Transverse colon (tissue), 4 donors: ENCODE measurements around the gene BMPR2. TPM values are rescaled to one million over a fixed set of nuclear protein-coding genes. Genes with fewer than 3 reads are reported as not detected.

ENCODE experiments used
- DNase-seq: peaks from one replicate; pipeline ENCODE4 v3.0.0-alpha.2; 2019
- H3K27ac ChIP-seq, 4 donors: fragments of 200-600 bp; sonication (generic); 2 replicates each; pipeline ENCODE4 v1.5.1; 2016 to 2018; ENCODE audit warnings: inconsistent platforms in 4 of 4
- H3K27me3 ChIP-seq: fragments of 200-600 bp; sonication (generic); 2 replicates; pipeline ENCODE4 v1.5.1; 2017; ENCODE audit warnings: inconsistent platforms
- H3K36me3 ChIP-seq, 4 donors: fragments of 200-600 bp; sonication (generic); 2 replicates each; pipeline ENCODE4 v1.5.1; 2017 to 2019; ENCODE audit warnings: inconsistent platforms in 4 of 4
- H3K4me1 ChIP-seq, 4 donors: fragments of 200-600 bp; sonication (generic); 2 replicates each; pipeline ENCODE4 v1.5.1; 2017 to 2020; ENCODE audit warnings: inconsistent platforms in 4 of 4
- H3K4me3 ChIP-seq, 4 donors: fragments of 200-600 bp; sonication (generic); 1 replicate in 1 of 4; 2 replicates in 3 of 4; pipeline versions ENCODE4 v1.5.1 to v1.6.1; 2017 to 2019; ENCODE audit warnings: inconsistent platforms in 4 of 4
- H3K9me3 ChIP-seq, 2 donors: fragments of 200-600 bp; sonication (generic); 2 replicates each; pipeline ENCODE4 v1.5.1; 2017 to 2019; ENCODE audit warnings: inconsistent platforms in 2 of 2
- CTCF ChIP-seq, 5 experiments: fragments of 200-600 bp in 3 of 5; fragments of 450-650 bp in 2 of 5; sonication (generic) in 3 of 5; IDR thresholded peaks; 1 replicate in 2 of 5; 2 replicates in 3 of 5; pipeline ENCODE4 v1.5.1; 2016 to 2017; ENCODE audit warnings: antibody characterized with exemption in 5 of 5, inconsistent platforms in 3 of 5, mild to moderate bottlenecking in 2 of 5, moderate library complexity in 1 of 5
- EP300 ChIP-seq: sonication (generic); formaldehyde crosslinking; IDR thresholded peaks from one replicate; pipeline ENCODE4 v1.6.1; 2017; ENCODE audit warnings: antibody characterized with exemption, low read depth
- POLR2A ChIP-seq: fragments of 450-650 bp; IDR thresholded peaks from one replicate; pipeline ENCODE4 v1.6.1; 2016; ENCODE audit warnings: antibody characterized with exemption, mild to moderate bottlenecking, moderate library complexity
- POLR2AphosphoS5 ChIP-seq, 3 donors: sonication (generic); formaldehyde crosslinking; IDR thresholded peaks; one replicate each; pipeline ENCODE4 v1.6.1; 2016; ENCODE audit warnings: antibody characterized with exemption in 3 of 3
- WGBS, 2 donors: methylation state at CpG; one replicate each; pipeline ENCODE4 v1.1.5; 2018; ENCODE audit warnings: low coverage in 1 of 2; 5-methylcytosine and 5-hydroxymethylcytosine counted together
- in situ Hi-C, 4 donors: fragments of 200-750 bp; cut with MboI; loops; one replicate each; pipeline versions ENCODE4 v1.15.0 to v1.15.1; 2017; ENCODE audit warnings: low sequenced_read_pairs in 3 of 4, low pct_ligation_motif_present in 1 of 4, low pct_unique_long_range_greater_than_20kb in 1 of 4
- intact Hi-C: fragments of 100-400 bp; cut with DNase I; formaldehyde crosslinking; loops from one replicate; pipeline ENCODE4 v1.15.1; 2023; ENCODE audit warnings: low total_unique reads
- total RNA-seq, 4 donors: library from RNA; depleted of rRNA; stranded (reverse); fragments of >200 nt; gene quantifications; one replicate each; pipeline ENCODE4 v1.1.0, GENCODE V29; 2016

BMPR2 gene
- total RNA-seq, 4 donors from 2014 or later, result 16.5 to 40.5 (median 26.5) TPM

GRCh38 chr2:202400941-202401340 is 24.8 kb downstream of the BMPR2 start:
- Histone ChIP-seq H3K27me3 (no peaks in the 10 kb centered on the region), H3K27ac (no peak overlapping the region), H3K9me3 (no peaks in the 10 kb centered on the region), H3K36me3 (no peaks in the 10 kb centered on the region), H3K4me3 (no peak overlapping the region), H3K4me1 (no peaks in the 10 kb centered on the region)
- intact Hi-C loops, result no loop called here
- in situ Hi-C loops, result no loop called here
- DNase-seq, result no peak
- TF ChIP-seq CTCF (IDR thresholded peaks at IDR 0.05) (no peak), EP300 (no peak), POLR2A (no peak), POLR2AphosphoS5 (IDR thresholded peaks at IDR 0.05) (no peak)

GRCh38 chr2:202405798-202406197 is 29.7 kb downstream of the BMPR2 start:
- in situ Hi-C loops, result no loop called here
- Histone ChIP-seq H3K27me3 (no peaks in the 10 kb centered on the region), H3K9me3 (no peaks in the 10 kb centered on the region), H3K36me3 (no peaks in the 10 kb centered on the region), H3K4me3 (no peak overlapping the region), H3K4me1 (peaks cover 0 to 6% (median 1%) of the 10 kb centered on the region in 4 donors), H3K27ac (no peak overlapping the region)
- DNase-seq, result no peak
- WGBS, 2 donors, result 62 to 69% methylated on average over 1 of the region's 1 CpG
- TF ChIP-seq POLR2A (no peak), EP300 (no peak), CTCF (IDR thresholded peaks at IDR 0.05) (no peak), POLR2AphosphoS5 (IDR thresholded peaks at IDR 0.05) (no peak)
- intact Hi-C loops, result no loop called here

GRCh38 chr2:202406445-202406978 is 30.4 kb downstream of the BMPR2 start:
- peaks cover 0 to 6% (median 1%) of the 10 kb centered on the region in 4 donors for H3K4me1 ChIP-seq
- 91% methylated on average over 2 of the region's 2 CpGs; no CpG with 5 or more reads in 1 of the 2 donors for WGBS, 2 donors
- in situ Hi-C loops, result no loop called here

GRCh38 chr2:202408546-202409140 is 32.5 kb downstream of the BMPR2 start:
- TF ChIP-seq EP300, result no peak
- no peak for TF ChIP-seq POLR2AphosphoS5 (IDR thresholded peaks at IDR 0.05)
- TF ChIP-seq POLR2A, result no peak
- no peak for TF ChIP-seq CTCF (IDR thresholded peaks at IDR 0.05)
- no peak for DNase-seq
- no peaks in the 10 kb centered on the region for H3K9me3 ChIP-seq
- in situ Hi-C loops, result no loop called here
- no peak overlapping the region for H3K4me3 ChIP-seq
- intact Hi-C loops, result no loop called here
- peaks cover 0 to 6% (median 1%) of the 10 kb centered on the region in 4 donors for H3K4me1 ChIP-seq
- H3K36me3 ChIP-seq, result no peaks in the 10 kb centered on the region
- H3K27me3 ChIP-seq, result no peaks in the 10 kb centered on the region
- H3K27ac ChIP-seq, result no peak overlapping the region
- 78 to 79% methylated on average over 6 of the region's 6 CpGs for WGBS, 2 donors

More at GRCh38 chr2:202406445-202406978, 30.4 kb downstream of the BMPR2 start:
- DNase-seq, result no peak
- intact Hi-C loops, result no loop called here
- H3K36me3 ChIP-seq, result no peaks in the 10 kb centered on the region
- no peak for TF ChIP-seq EP300
- no peak for TF ChIP-seq POLR2A
- no peak for TF ChIP-seq CTCF (IDR thresholded peaks at IDR 0.05)
- TF ChIP-seq POLR2AphosphoS5 (IDR thresholded peaks at IDR 0.05), result no peak
- H3K9me3 ChIP-seq, result no peaks in the 10 kb centered on the region
- H3K27me3 ChIP-seq, result no peaks in the 10 kb centered on the region
- no peak overlapping the region for H3K4me3 ChIP-seq
- no peak overlapping the region for H3K27ac ChIP-seq
